Putamen (tissue), 1 donor: ENCODE data around the gene KCNN3.
"Not testable (repeated sequence)": the region's sequence is repeated elsewhere in the genome, so short reads cannot be mapped to it uniquely, and the experiment has no call there.

Source experiments
- DNase-seq: peaks from one replicate; pipeline ENCODE4 v3.0.0-alpha.2; 2016; ENCODE audit warnings: low spot score

The KCNN3 gene

GRCh38 chr1:154870115-154870571, at the start of gene KCNN3:
Gene KCNN3, minus strand, starts transcription at chr1:154870281. Its CDS starts 317 bp downstream, at chr1:154869964.
- DNase-seq = peak; percentile 97

DNA sequence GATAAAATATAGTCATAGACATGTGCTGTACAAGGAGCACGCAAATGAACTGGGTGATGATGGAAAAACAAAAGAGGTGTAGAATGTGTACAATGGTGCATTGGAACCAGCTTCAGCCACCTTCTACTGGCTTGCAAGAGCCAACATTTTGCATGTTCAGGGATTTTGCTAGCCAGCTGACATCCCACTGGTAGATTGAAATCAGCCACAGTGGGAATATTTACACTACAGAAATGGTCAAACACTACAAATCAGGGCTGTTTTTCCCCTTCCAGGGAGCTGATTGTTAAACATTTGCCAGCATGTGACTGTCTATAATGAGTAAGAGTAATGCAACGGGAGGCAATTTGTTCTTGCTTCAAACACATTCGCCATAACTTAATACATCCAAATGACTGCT, 43.2 kb upstream of the KCNN3 start:
- no peak for DNase-seq

- no peak for DNase-seq
These were observed 42.7 kb upstream of the KCNN3 start for GRCh38 chr1:154912755-154913154.

DNA sequence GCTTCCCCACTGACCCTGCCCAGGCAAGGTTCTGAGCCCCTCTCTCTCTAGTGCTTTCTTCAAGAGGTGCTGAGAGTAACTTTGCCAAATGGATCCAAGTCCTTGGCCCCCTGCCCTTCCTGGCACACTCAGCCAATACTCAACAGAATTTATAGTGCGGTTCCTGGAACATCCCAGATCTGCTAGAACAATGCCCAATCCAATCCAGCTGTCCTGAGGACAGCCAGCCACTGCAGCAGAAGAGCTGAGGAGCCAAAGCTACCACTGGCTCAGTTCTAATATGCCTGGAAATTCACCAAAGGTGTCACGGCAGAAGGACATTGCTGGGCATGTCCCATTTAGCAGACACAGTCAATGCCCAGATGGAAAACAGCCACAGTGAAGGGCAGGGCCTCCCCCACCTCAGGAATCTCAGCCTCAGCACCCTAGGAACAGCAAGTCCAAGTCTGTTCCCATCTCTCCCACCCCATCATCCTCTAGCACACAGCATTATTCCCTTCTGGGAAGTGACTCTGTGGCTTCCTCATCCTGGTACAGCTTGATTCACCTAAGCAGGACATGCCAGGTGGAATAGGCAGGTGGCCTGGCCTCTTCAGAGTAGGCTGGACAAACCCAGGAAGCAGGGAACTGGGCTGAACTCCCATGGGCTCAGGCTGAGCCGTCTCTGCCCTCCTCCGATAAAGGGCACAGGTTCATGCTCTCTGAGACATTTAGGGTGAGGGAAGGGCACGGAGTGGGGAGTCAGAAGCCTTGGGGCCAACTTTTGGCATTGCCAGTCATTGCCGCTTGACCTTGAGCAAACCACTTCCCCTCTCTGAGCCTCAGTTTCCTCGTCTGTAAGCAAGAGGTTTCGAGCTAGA, 41.8 kb upstream of the KCNN3 start:
- no peak for DNase-seq

- DNase-seq = no peak
These were observed 40.8 kb upstream of the KCNN3 start for GRCh38 chr1:154910851-154911250.

DNA sequence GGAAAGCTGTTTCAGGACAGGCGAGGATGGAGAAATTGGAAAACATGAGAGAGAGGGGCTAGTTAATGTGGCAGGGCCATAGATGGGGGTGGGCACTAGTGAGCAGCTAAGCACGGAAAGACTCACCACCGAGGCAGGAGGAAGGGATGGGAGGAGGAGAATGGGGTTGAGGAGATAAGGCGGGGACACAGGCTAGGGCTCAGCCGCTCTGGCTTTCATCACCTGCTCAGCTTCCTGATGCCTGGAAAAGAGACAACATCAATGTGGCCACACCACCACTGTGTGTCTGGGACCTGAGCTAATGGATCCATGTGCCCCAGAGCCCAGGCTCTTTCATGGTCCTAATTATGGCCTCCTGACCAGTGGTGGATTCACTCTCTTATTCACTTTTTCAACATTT, 38.9 kb upstream of the KCNN3 start:
- no peak for DNase-seq

DNA sequence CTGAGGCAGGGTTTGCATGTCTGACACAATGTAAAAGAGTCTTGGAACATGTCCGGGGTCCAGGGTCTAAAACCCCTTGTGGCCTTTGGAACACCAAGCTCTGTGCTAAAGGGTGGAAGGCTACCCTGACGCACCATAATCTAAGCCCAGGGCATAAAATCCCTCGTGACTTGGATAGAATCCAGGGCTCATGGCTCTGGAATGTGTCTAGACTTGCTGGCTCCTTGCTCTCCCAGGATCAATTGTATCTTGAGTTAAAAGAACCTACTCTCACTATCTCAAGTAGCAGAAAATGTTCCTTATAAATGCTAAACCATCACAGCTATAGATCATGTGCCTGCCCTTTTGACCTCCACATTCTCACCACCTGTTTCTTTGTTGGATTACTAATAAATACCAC, 38.0 kb upstream of the KCNN3 start:
- not testable (repeated sequence) for DNase-seq

DNA sequence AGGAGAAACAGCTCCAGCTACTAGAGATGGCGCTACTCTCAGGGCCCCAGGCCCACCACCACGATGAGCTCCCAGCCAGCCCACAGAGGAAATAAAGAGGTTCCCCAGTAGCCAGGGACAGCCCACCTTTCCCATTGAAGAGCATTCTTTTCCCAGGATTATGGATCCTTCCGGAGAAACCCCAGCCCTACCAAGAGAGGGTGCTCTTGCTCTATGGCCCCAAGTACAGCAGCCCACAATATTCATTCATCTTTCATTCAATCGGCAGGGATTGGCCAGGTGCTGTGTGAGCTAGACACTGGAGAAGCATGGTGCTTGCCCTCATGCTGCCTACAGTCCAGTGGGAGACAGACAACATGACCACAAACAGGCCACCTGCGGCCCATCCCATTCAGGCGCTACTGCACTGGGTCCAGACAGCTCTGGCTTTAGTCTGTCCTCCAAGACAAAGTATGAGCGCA, 36.6 kb upstream of the KCNN3 start:
- no peak for DNase-seq

GRCh38 chr1:154902938-154903566, 33.0 kb upstream of the KCNN3 start:
- DNase-seq = no peak

GRCh38 chr1:154901591-154901990, 31.5 kb upstream of the KCNN3 start:
- DNase-seq = no peak

- no peak for DNase-seq
These were observed 29.0 kb upstream of the KCNN3 start for GRCh38 chr1:154899041-154899440.

GRCh38 chr1:154896771-154897286, 26.7 kb upstream of the KCNN3 start:
- peak; percentile 37 for DNase-seq

DNA sequence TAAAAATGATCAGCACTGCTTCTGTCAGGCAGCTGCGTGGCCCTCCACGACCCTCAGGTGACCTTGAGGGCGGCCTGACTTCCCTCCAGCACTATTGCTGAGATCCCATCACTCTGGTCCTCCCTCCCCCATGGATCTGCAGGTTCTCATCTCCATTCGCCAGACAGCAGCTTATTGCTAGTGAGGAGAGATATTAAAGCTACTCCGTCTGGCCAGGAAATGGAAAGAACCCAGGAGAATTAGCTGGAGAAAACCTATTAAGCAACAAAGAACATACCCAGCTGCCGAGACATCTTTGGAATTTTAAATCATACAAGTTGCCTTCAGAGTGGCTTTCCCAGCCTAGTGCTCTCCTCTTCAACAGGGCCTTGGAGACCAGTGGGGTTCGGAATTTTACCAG, 25.7 kb upstream of the KCNN3 start:
- DNase-seq = no peak

- no peak for DNase-seq
These were observed 21.4 kb upstream of the KCNN3 start for GRCh38 chr1:154891452-154891851.

- no peak for DNase-seq
These were observed 18.7 kb upstream of the KCNN3 start for GRCh38 chr1:154888757-154889156.

DNA sequence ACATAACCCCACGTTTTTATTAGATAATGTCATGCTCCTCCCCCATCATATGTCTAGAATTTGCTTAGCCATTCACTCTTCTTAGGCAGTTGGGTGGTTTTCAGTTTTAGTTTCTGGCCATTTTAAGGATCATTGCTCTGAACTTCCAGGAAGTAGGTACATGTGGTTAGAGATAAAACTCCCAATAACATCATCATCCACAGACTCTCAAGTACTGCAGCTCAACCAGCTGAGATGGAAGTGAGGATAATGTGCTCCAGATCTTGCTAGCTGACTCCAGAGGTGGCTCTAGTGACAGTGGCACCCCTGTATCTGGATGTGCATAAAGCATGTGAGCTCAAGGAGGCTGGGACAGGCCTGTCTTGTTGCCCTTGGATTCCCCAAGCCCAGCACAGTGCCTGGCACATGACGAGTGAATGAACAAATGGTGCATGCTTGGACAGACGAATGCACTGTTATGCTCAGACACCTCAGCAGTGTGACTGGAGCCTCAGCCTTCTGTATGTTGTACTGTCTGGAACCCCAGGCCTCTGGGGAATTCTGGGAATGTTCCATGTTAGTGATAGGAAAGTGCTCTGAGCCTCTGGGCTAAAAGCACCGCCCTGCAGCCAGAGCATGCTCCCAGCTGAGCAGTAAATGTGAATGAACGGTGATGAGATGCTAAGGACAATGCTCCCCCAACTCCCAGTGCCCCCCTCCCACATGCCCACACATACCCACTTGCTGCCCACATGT, 16.4 kb upstream of the KCNN3 start:
- DNase-seq = no peak

- no peak for DNase-seq
These were observed 15.0 kb upstream of the KCNN3 start for GRCh38 chr1:154884869-154885701.

GRCh38 chr1:154883919-154884868, 14.1 kb upstream of the KCNN3 start:
- DNase-seq = no peak

DNA sequence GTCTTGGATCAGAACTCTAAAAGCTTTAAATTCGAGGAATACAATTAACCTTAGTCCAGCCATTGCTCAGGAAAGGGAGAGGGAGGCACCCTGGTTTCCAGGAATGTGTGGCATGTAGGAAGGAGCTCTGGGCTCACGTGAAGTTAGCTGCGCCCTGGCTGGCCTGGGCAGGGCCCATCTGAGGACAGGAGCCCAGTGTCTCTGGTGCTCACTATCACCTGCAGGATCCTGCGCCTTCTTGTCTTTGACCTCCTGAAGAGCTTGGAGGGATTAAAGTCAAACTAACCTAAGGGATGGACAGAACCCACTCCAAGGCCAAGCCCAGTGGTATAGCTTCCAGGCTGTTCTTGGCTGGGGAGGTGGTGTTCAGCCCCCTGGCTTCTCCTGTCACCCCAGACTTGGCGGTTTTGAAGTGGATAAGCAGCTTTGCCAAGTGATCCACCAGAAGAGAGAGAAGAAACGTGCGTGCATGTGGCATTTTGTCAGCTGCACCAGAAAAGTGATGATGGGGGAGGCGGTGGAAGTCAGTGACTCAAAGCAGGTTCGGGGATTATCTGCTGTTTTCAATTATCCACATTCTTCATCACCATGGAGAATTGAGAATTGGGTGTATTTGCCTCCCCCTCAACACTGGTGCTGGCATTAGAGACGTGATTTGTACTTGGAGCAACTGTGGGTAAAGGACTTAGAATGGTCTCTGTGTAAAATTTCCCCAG, 11.9 kb upstream of the KCNN3 start:
- DNase-seq = no peak

DNA sequence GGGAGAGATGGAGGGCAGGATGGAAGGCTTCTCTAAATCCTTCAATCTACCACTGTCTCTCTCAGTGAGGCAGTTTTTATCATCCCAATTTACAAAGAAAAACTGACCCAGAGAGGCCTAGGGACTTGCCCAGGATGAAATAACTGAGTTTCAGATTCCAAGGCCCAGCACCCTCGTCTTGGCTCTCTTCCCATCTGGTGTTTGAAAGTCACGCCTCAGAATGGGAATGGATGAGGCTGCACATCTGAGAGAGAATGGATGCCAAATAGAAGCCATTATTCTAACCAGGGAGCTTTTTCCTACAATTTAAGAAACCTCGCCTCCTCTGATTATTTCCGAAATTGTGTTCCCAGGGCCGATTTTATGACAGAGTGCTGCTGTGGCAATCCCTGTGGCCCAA, 10.6 kb upstream of the KCNN3 start:
- DNase-seq = no peak
